SK-N-SH (cell line): ENCODE data around the gene SRRM4. TPM values are rescaled to one million over a fixed set of nuclear protein-coding genes. Genes with fewer than 3 reads are reported as not detected.
A peak's percentile ranks its signal among the peaks of the same experiment; 100 is the strongest.

Source experiments
- CTCF ChIA-PET: fragments of 300-600, 350-600 bp; formaldehyde crosslinking; extraction: SDS; loops from one replicate; lab custom pipeline; 2021; lab: Yijun Ruan, JAX
- POLR2A ChIA-PET: fragments of 350-600 bp; sonication (Branson Sonifier 250); formaldehyde crosslinking; extraction: SDS; loops from one replicate; lab custom pipeline; 2020; ENCODE audit warnings: antibody characterized with exemption, inconsistent platforms; lab: Yijun Ruan, JAX
- DNase-seq: peaks from one replicate; pipeline ENCODE4 v3.0.0; 2012
- H2AFZ ChIP-seq: fragments of 200-600 bp; sonication (generic); 2 replicates; pipeline ENCODE4 v1.8.1; 2016; ENCODE audit warnings: antibody characterized with exemption, mild to moderate bottlenecking, low read depth
- H3F3A ChIP-seq: fragments of 200-600 bp; sonication (generic); replicated peaks from 2 replicates; pipeline ENCODE3; 2016; ENCODE audit warnings: antibody characterized with exemption, mild to moderate bottlenecking; ENCODE audit not compliant: insufficient read depth
- H3K27ac ChIP-seq, 2 experiments: fragments of 200-500 bp in 1 of 2; fragments of 200-600 bp in 1 of 2; sonication (Bioruptor generic) in 1 of 2; sonication (generic), shearing (Covaris generic) in 1 of 2; 2 replicates each; pipeline versions ENCODE4 v1.5.1 to v1.6.1; 2014 to 2016; ENCODE audit warnings: low read depth in 2 of 2, inconsistent platforms in 1 of 2, low read length in 1 of 2, mild to moderate bottlenecking in 1 of 2, mixed read lengths in 1 of 2
- H3K27me3 ChIP-seq: fragments of 200-600 bp; sonication (generic), shearing (Covaris generic); 2 replicates; pipeline ENCODE4 v1.6.1; 2016; ENCODE audit warnings: mixed run types; ENCODE audit not compliant: insufficient read depth
- H3K36me3 ChIP-seq, 2 experiments: fragments of 200-500 bp in 1 of 2; fragments of 200-600 bp in 1 of 2; sonication (Bioruptor generic) in 1 of 2; sonication (generic) in 1 of 2; replicated peaks in 1 of 2; 2 replicates each; pipeline versions ENCODE3 to v1.5.1; 2014 to 2016; ENCODE audit warnings: low read length in 1 of 2, mild to moderate bottlenecking in 1 of 2; ENCODE audit not compliant: insufficient read depth in 2 of 2, control insufficient read depth in 1 of 2
- H3K4me1 ChIP-seq, 2 experiments: fragments of 200-500 bp in 1 of 2; fragments of 200-600 bp in 1 of 2; sonication (Bioruptor generic) in 1 of 2; sonication (generic), shearing (Covaris generic) in 1 of 2; 2 replicates each; pipeline versions ENCODE4 v1.5.1 to v1.6.1; 2014 to 2016; ENCODE audit warnings: low read depth in 1 of 2, low read length in 1 of 2, mixed run types in 1 of 2; ENCODE audit not compliant: insufficient read depth in 2 of 2, control insufficient read depth in 1 of 2
- H3K4me2 ChIP-seq: fragments of 200-600 bp; sonication (generic), shearing (Covaris generic); 2 replicates; pipeline ENCODE4 v1.6.1; 2017; ENCODE audit warnings: mixed run types
- H3K4me3 ChIP-seq, 2 experiments: fragments of 200-500 bp in 1 of 2; fragments of 200-600 bp in 1 of 2; sonication (Bioruptor generic) in 1 of 2; sonication (generic), shearing (Covaris generic) in 1 of 2; 2 replicates each; pipeline versions ENCODE4 v1.5.1 to v1.8.1; 2014 to 2016; ENCODE audit warnings: low read depth in 2 of 2, inconsistent platforms in 1 of 2, low read length in 1 of 2, mild to moderate bottlenecking in 1 of 2, mixed read lengths in 1 of 2, moderate library complexity in 1 of 2
- H3K79me2 ChIP-seq: fragments of 200-600 bp; sonication (generic); 2 replicates; pipeline ENCODE4 v1.8.1; 2017; ENCODE audit warnings: mild to moderate bottlenecking; ENCODE audit not compliant: insufficient read depth
- H3K9ac ChIP-seq: fragments of 200-600 bp; sonication (generic); 2 replicates; pipeline ENCODE4 v1.6.1; 2017; ENCODE audit warnings: mixed run types
- H3K9me2 ChIP-seq: fragments of 200-600 bp; sonication (generic); 2 replicates; pipeline ENCODE4 v1.6.1; 2017; ENCODE audit warnings: mixed run types
- H3K9me3 ChIP-seq: fragments of 200-600 bp; sonication (generic); 2 replicates; pipeline ENCODE4 v1.6.1; 2017; ENCODE audit warnings: mixed run types, mild to moderate bottlenecking, moderate library complexity
- H4K20me1 ChIP-seq: fragments of 200-600 bp; sonication (generic); 2 replicates; pipeline ENCODE4 v1.6.1; 2017; ENCODE audit warnings: mild to moderate bottlenecking, mixed run types; ENCODE audit not compliant: insufficient read depth
- ELF1 ChIP-seq: IDR thresholded peaks from 2 replicates; pipeline ENCODE4 v1.4.0; 2012
- EZH2phosphoT487 ChIP-seq: fragments of 200-600 bp; sonication (generic); IDR thresholded peaks from 2 replicates; pipeline ENCODE4 v1.6.1; 2017; ENCODE audit warnings: low read depth, mixed run types, mild to moderate bottlenecking, antibody characterized with exemption, moderate library complexity, borderline replicate concordance
- FOXJ3 ChIP-seq: sonication (generic); formaldehyde crosslinking; IDR thresholded peaks from 2 replicates; pipeline ENCODE4 v1.5.1; 2020; ENCODE audit warnings: mild to moderate bottlenecking, missing genetic modification reagents
- FOXM1 ChIP-seq: IDR thresholded peaks from 2 replicates; pipeline ENCODE4 v1.4.0; 2012; ENCODE audit warnings: low read depth, mild to moderate bottlenecking
- GABPA ChIP-seq: IDR thresholded peaks from 2 replicates; pipeline ENCODE4 v1.4.0; 2012; ENCODE audit warnings: low read depth, mild to moderate bottlenecking
- MXI1 ChIP-seq: IDR thresholded peaks from 2 replicates; pipeline ENCODE4 v1.6.1; 2012; ENCODE audit warnings: mild to moderate bottlenecking, low read depth, low read length, improper control_type of control experiment
- NFIC ChIP-seq: IDR thresholded peaks from 2 replicates; pipeline ENCODE4 v1.4.0; 2012; ENCODE audit warnings: borderline replicate concordance
- NRF1 ChIP-seq: IDR thresholded peaks from 2 replicates; pipeline ENCODE4 v1.6.1; 2012; ENCODE audit warnings: low read depth, mild to moderate bottlenecking, low read length
- POLR2AphosphoS5 ChIP-seq: IDR thresholded peaks from 2 replicates; pipeline ENCODE4 v1.6.1; 2012; ENCODE audit warnings: low read depth, low read length
- RAD21 ChIP-seq: IDR thresholded peaks from 2 replicates; pipeline ENCODE4 v1.6.1; 2012; ENCODE audit warnings: mild to moderate bottlenecking, low read length
- SIN3A ChIP-seq: IDR thresholded peaks from 2 replicates; pipeline ENCODE4 v1.6.1; 2012; ENCODE audit warnings: low read depth, mild to moderate bottlenecking, low read length, moderate library complexity, borderline replicate concordance
- TCF12 ChIP-seq: IDR thresholded peaks from 2 replicates; pipeline ENCODE4 v1.4.0; 2012
- YY1 ChIP-seq: IDR thresholded peaks from 2 replicates; pipeline ENCODE4 v1.4.0; 2012; ENCODE audit warnings: low read depth, mild to moderate bottlenecking
- WGBS: methylation state at CpG from one replicate; pipeline ENCODE4 v1.1.6; 2017; ENCODE audit warnings: low lambda C conversion rate; 5-methylcytosine and 5-hydroxymethylcytosine counted together
- polyA plus RNA-seq, 3 experiments: library from polyadenylated mRNA; depleted of rRNA; stranded (reverse); fragments of >200 nt; gene quantifications; 2 replicates each; pipeline ENCODE4 v1.2.3, GENCODE V29; 2012
- TF ChIP-seq, protein P1 (sequence below): IDR thresholded peaks from 2 replicates; pipeline ENCODE4 v1.6.1; 2012; ENCODE audit warnings: mild to moderate bottlenecking, low read depth, low read length, moderate library complexity
- TF ChIP-seq, protein P2 (sequence below): IDR thresholded peaks from 2 replicates; pipeline ENCODE4 v1.4.0; 2012; ENCODE audit warnings: low read depth, borderline replicate concordance
- TF ChIP-seq, protein P3 (sequence below): IDR thresholded peaks from 2 replicates; pipeline ENCODE4 v1.4.0; 2012; ENCODE audit warnings: low read depth, borderline replicate concordance
- TF ChIP-seq, protein P4 (sequence below): fragments of 150-350 bp; IDR thresholded peaks from 2 replicates; pipeline ENCODE4 v1.6.1; 2016; ENCODE audit warnings: mild to moderate bottlenecking, low read depth, low read length

The SRRM4 gene
- polyA plus RNA-seq, 1 of the 3 experiments (the other 2 are of a cell fraction) = 0.03 TPM

DNA sequence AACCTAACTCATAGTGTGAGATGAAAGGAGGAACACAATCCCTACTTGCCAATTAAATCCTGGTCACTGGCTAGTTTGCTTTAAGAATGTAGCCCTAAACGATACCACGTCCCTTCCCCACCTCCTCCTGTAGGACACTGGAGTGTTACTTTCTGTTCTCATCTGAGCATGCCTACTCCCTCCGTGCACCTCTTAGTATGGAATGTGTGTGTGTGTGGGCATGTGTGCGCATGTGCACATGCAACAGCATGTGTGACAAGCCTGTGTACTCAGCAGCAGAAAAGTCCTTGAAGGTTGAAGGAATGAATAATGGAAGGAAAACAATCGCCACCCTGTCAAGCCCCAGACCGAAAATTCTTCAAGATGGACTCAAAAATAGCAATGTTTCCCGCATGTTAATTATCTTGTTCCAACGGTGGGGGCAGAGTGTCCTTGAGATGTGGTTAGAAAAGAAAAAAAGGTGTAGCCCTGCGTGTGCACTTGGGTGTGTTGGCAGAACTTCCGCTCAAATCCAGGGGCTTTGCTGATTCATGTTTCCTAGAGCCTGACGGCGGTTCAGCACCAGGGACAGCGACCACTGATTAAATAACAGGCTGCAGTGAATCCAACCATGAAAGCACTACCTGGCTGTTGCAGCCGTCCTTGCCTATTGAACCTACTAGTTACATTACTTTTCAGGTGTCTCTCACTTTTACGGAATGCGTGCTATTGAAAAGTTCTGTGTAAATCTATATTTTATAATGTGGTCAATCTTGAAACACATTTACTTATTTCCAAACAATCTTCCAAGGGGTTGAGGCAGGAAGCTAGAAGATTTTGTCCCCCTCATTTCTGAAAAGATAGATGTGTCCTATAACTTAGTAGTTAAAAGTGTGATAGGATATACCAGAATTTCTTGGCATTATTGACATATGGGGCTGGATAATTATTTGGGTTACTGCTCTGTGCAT lies 79.8 kb downstream of the SRRM4 start:
- CTCF ChIA-PET = interaction anchor here (0.9 kb wide), 1 partner anchor 91 kb away, joined by 3 read pairs; no protein-coding TSS in a partner anchor
- Histone ChIP-seq H3K27me3 (no peaks in the 10 kb centered on the region), H3K4me1 (peaks cover 0 to 5% of the 10 kb centered on the region in 2 experiments; a peak in 2 of 4 replicates), H3K9me3 (no peaks in the 10 kb centered on the region), H3F3A (no peaks in the 10 kb centered on the region), H3K36me3 (no peaks in the 10 kb centered on the region), H2AFZ (no peak overlapping the region), H3K4me3 (no peak overlapping the region), H3K79me2 (no peaks in the 10 kb centered on the region), H3K9ac (no peak overlapping the region), H3K9me2 (no peaks in the 10 kb centered on the region), H3K4me2 (no peak overlapping the region), H4K20me1 (no peaks in the 10 kb centered on the region), H3K27ac (no peak overlapping the region)
- no peak for DNase-seq
- POLR2A ChIA-PET = no interaction called here
- TF ChIP-seq, protein P1, sequence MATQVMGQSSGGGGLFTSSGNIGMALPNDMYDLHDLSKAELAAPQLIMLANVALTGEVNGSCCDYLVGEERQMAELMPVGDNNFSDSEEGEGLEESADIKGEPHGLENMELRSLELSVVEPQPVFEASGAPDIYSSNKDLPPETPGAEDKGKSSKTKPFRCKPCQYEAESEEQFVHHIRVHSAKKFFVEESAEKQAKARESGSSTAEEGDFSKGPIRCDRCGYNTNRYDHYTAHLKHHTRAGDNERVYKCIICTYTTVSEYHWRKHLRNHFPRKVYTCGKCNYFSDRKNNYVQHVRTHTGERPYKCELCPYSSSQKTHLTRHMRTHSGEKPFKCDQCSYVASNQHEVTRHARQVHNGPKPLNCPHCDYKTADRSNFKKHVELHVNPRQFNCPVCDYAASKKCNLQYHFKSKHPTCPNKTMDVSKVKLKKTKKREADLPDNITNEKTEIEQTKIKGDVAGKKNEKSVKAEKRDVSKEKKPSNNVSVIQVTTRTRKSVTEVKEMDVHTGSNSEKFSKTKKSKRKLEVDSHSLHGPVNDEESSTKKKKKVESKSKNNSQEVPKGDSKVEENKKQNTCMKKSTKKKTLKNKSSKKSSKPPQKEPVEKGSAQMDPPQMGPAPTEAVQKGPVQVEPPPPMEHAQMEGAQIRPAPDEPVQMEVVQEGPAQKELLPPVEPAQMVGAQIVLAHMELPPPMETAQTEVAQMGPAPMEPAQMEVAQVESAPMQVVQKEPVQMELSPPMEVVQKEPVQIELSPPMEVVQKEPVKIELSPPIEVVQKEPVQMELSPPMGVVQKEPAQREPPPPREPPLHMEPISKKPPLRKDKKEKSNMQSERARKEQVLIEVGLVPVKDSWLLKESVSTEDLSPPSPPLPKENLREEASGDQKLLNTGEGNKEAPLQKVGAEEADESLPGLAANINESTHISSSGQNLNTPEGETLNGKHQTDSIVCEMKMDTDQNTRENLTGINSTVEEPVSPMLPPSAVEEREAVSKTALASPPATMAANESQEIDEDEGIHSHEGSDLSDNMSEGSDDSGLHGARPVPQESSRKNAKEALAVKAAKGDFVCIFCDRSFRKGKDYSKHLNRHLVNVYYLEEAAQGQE = peak; percentile 91
- TF ChIP-seq YY1 = no peak
- WGBS = 42% methylated on average over 16 of the region's 16 CpGs

DNA sequence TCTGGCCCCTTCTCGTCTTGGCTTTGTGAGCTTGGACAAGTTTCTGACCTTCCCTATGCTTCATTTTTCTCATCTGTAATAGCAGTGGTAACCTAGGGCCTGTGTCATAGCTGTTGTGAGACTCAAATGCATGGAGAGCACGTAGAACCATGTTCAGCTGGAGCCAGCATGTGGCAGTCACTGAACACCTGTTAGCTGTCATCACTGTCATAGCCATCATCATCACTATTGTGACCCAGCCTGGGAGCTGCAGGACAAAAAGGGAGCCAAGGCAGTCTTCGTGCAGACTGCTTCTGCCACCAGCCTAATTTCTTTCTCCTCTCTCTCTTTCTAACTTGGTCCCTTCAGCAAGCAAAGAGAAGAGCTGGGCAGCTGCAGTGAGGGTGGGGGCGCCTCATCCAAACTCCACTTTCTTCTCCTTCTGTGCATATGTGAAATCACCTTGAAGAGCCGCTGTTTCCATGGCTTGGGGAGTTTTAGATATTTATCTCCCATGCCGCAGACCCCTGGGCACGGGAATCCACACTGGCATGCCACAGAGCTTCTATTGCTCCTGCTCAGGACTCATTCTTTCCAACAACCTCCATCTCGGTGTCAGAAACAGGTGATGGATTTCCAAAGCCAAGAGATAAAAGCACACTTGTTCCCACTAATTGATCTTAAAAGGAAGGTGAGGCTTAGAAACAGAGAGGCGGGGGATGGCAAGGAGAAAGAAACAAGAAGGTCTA lies 87.0 kb downstream of the SRRM4 start:
- Histone ChIP-seq H3K4me3 (no peak overlapping the region), H3K36me3 (no peaks in the 10 kb centered on the region), H2AFZ (no peak overlapping the region), H3K27ac (peak overlapping the region in 1 of 2 experiments; percentile 99; a peak in 2 of 4 replicates), H3K27me3 (no peaks in the 10 kb centered on the region), H3K4me1 (peaks cover 0 to 51% of the 10 kb centered on the region in 2 experiments; a peak in 2 of 4 replicates), H3K9ac (no peak overlapping the region), H3F3A (no peaks in the 10 kb centered on the region), H3K4me2 (no peak overlapping the region), H3K9me3 (no peaks in the 10 kb centered on the region), H4K20me1 (no peaks in the 10 kb centered on the region), H3K79me2 (no peaks in the 10 kb centered on the region), H3K9me2 (no peaks in the 10 kb centered on the region)
- 20% methylated on average over 9 of the region's 9 CpGs for WGBS
- CTCF ChIA-PET = interaction anchor here (0.8 to 3.4 kb wide), 6 partner anchors 12 to 107 kb away, joined by 3 to 14 read pairs (median 4); no protein-coding TSS in a partner anchor
- no peak for DNase-seq
- POLR2A ChIA-PET = interaction anchor here (0.8 kb wide), 1 partner anchor 87 kb away, joined by 3 read pairs; the partner anchor contains the start of gene SRRM4
- TF ChIP-seq TCF12 (no peak), NFIC (no peak), ELF1 (no peak), GABPA (no peak), FOXM1 (no peak), MXI1 (no peak), FOXJ3 (CRISPR knock-in tag) (no peak), RAD21 (no peak), YY1 (no peak), SIN3A (no peak), EZH2phosphoT487 (no peak), NRF1 (no peak), POLR2AphosphoS5 (no peak)
- TF ChIP-seq, protein P2, sequence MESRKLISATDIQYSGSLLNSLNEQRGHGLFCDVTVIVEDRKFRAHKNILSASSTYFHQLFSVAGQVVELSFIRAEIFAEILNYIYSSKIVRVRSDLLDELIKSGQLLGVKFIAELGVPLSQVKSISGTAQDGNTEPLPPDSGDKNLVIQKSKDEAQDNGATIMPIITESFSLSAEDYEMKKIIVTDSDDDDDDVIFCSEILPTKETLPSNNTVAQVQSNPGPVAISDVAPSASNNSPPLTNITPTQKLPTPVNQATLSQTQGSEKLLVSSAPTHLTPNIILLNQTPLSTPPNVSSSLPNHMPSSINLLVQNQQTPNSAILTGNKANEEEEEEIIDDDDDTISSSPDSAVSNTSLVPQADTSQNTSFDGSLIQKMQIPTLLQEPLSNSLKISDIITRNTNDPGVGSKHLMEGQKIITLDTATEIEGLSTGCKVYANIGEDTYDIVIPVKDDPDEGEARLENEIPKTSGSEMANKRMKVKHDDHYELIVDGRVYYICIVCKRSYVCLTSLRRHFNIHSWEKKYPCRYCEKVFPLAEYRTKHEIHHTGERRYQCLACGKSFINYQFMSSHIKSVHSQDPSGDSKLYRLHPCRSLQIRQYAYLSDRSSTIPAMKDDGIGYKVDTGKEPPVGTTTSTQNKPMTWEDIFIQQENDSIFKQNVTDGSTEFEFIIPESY = no peak
- TF ChIP-seq, protein P3, sequence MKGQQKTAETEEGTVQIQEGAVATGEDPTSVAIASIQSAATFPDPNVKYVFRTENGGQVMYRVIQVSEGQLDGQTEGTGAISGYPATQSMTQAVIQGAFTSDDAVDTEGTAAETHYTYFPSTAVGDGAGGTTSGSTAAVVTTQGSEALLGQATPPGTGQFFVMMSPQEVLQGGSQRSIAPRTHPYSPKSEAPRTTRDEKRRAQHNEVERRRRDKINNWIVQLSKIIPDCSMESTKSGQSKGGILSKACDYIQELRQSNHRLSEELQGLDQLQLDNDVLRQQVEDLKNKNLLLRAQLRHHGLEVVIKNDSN = no peak
- TF ChIP-seq, protein P4, sequence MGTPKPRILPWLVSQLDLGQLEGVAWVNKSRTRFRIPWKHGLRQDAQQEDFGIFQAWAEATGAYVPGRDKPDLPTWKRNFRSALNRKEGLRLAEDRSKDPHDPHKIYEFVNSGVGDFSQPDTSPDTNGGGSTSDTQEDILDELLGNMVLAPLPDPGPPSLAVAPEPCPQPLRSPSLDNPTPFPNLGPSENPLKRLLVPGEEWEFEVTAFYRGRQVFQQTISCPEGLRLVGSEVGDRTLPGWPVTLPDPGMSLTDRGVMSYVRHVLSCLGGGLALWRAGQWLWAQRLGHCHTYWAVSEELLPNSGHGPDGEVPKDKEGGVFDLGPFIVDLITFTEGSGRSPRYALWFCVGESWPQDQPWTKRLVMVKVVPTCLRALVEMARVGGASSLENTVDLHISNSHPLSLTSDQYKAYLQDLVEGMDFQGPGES = no peak
